ENCODE data around the gene SPC24. TPM values are rescaled to one million over a fixed set of nuclear protein-coding genes. Genes with fewer than 3 reads are reported as not detected.
A peak's percentile ranks its signal among the peaks of the same experiment; 100 is the strongest.

The SPC24 gene
- total RNA-seq (1 to 10 TPM; 7.1 to 7.4 TPM), polyA plus RNA-seq (ENCODE audit: insufficient read depth, low read depth, low replicate concordance) (5.4 TPM)
- long read RNA-seq, donor 1, transcript SPC24-206 (5 exons, 2,315 nt), result major isoform, 6 of 6 reads
- long read RNA-seq, donor 1, partial matches to known transcripts, result 0 of 6 reads
- long read RNA-seq, donor 1, other reads (novel, unspliced or antisense), result 0 of 6 reads
- long read RNA-seq, donor 2, partial matches to known transcripts, result 0 of 4 reads
- long read RNA-seq, donor 2, other reads (novel, unspliced or antisense), result 0 of 4 reads

GRCh38 chr19:11155373-11156120, at the start of gene SPC24:
SPC24 (minus strand) TSS chr19:11155782; CDS start chr19:11155776, 6 bp downstream.
- Histone ChIP-seq H3K9me3 (no peaks in the 10 kb centered on the region), H3K4me3 (peak within 1 kb of the TSS; percentile 49 to 64), H3K27me3 (no peaks in the 10 kb centered on the region), H3K27ac (peak within 1 kb of the TSS; percentile 44 to 64), H3K36me3 (ENCODE audit: low read depth, missing control alignments) (no peaks in the 10 kb centered on the region), H3K4me1 (peaks cover 33% of the 10 kb centered on the region)
- TF ChIP-seq POLR2A (IDR thresholded peaks at IDR 0.05), result no peak
- TF ChIP-seq CTCF (IDR thresholded peaks at IDR 0.05), result no peak
- intact Hi-C loops (cut with DNase I; ENCODE audit: low total_unique reads), result no loop called here
- DNase-seq, result peak; percentile 98
- 0 to 1% methylated on average over 2 to 50 of the region's 50 CpGs for WGBS, 2 donors

GRCh38 chr19:11204943-11205349, 49.4 kb upstream of the SPC24 start:
- 51 to 55% methylated on average over 5 of the region's 5 CpGs for WGBS, 2 donors
- Histone ChIP-seq H3K27me3 (no peaks in the 10 kb centered on the region), H3K27ac (peak overlapping the region; percentile 85 to 86), H3K4me3 (no peak overlapping the region), H3K9me3 (no peaks in the 10 kb centered on the region), H3K4me1 (peaks cover 20% of the 10 kb centered on the region), H3K36me3 (ENCODE audit: low read depth, missing control alignments) (no peaks in the 10 kb centered on the region)
- DNase-seq, result no peak
- intact Hi-C loops (cut with DNase I; ENCODE audit: low total_unique reads), result loop anchor here (5.0 kb wide), 1 partner anchor 168 kb away; no protein-coding TSS in a partner anchor
- TF ChIP-seq CTCF (IDR thresholded peaks at IDR 0.05), result no peak
- TF ChIP-seq POLR2A (IDR thresholded peaks at IDR 0.05), result no peak

- TF ChIP-seq POLR2A (IDR thresholded peaks at IDR 0.05), result no peak
- no peak for TF ChIP-seq CTCF (IDR thresholded peaks at IDR 0.05)
- DNase-seq, result no peak
- intact Hi-C loops (cut with DNase I; ENCODE audit: low total_unique reads), result loop anchor here (5.0 kb wide), 1 partner anchor 167 kb away; no protein-coding TSS in a partner anchor
- peak overlapping the region; percentile 85 to 86 for H3K27ac ChIP-seq
- peaks cover 20% of the 10 kb centered on the region for H3K4me1 ChIP-seq
- H3K9me3 ChIP-seq, result no peaks in the 10 kb centered on the region
- no peaks in the 10 kb centered on the region for H3K36me3 ChIP-seq (ENCODE audit: low read depth, missing control alignments)
- 78 to 80% methylated on average over 8 to 9 of the region's 9 CpGs for WGBS, 2 donors
- H3K4me3 ChIP-seq, result no peak overlapping the region
- H3K27me3 ChIP-seq, result no peaks in the 10 kb centered on the region
These were observed 48.6 kb upstream of the SPC24 start for GRCh38 chr19:11204076-11204602.

- Histone ChIP-seq H3K36me3 (ENCODE audit: low read depth, missing control alignments) (no peaks in the 10 kb centered on the region), H3K27ac (peak overlapping the region; percentile 85 to 86), H3K4me3 (no peak overlapping the region), H3K4me1 (peaks cover 24% of the 10 kb centered on the region), H3K27me3 (no peaks in the 10 kb centered on the region), H3K9me3 (no peaks in the 10 kb centered on the region)
- TF ChIP-seq POLR2A (IDR thresholded peaks at IDR 0.05), result no peak
- TF ChIP-seq CTCF (IDR thresholded peaks at IDR 0.05), result peak; percentile 74 to 89 (median 80)
- 31 to 33% methylated on average over 13 to 17 of the region's 17 CpGs for WGBS, 2 donors
- peak; percentile 88 for DNase-seq
- intact Hi-C loops (cut with DNase I; ENCODE audit: low total_unique reads), result loop anchor here (2.0 to 5.0 kb wide), 2 partner anchors 67 to 166 kb away; no protein-coding TSS in a partner anchor
These were observed 47.9 kb upstream of the SPC24 start for GRCh38 chr19:11203194-11204075.

Measured in testis (tissue), 5 donors.